Retinal pigment epithelial cell (primary cell): ENCODE data around the gene SRGAP3.

Experiments
- DNase-seq: peaks from one replicate; pipeline ENCODE4 v3.0.0-alpha.2; 2010; ENCODE audit warnings: low read depth
- H3K4me3 ChIP-seq: 2 replicates; pipeline ENCODE4 v1.5.1; 2011; ENCODE audit warnings: mild to moderate bottlenecking, low read length, control low read depth, moderate library complexity
- CTCF ChIP-seq: conservative IDR thresholded peaks from 2 replicates; pipeline ENCODE4 v1.5.1; 2011; ENCODE audit warnings: low read depth, low read length, control low read depth, inconsistent platforms

The SRGAP3 gene

GRCh38 chr3:9122732-9123364 is 126.6 kb downstream of the SRGAP3 start:
- H3K4me3 ChIP-seq: no peak overlapping the region
- DNase-seq: no peak
- TF ChIP-seq CTCF: no peak

DNA sequence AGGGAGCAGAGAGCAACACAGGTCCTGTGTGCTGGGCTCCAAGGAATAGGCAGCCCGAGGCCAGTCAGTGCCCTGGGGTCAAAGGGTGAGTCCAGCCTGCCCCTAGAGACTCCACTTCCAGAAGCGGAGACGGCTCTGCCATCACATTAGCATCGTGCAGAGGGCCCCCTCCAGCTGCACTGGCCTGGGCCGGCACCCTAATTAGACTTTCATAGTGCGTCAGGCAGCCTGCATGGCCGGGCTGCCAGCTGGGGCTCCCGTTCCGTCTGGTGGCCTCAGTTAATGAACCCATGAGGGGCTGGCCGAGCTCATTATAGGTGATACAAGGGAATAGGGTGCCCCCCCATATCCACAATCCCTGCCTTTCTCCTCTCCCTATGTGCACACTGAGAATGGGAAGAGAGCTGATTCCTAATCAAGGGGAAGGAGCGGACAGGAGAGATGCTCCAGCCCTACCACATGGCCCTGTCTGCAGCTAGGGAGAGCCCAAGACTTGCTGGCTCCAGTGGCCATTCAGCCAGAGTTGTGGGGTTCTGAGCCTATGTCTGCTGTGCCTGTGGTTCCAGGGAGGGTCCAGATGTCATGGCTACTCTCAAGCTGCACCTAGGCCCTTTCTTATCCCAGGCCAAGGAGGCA is 128.0 kb downstream of the SRGAP3 start:
- DNase-seq: no peak
- no peak for TF ChIP-seq CTCF
- no peak overlapping the region for H3K4me3 ChIP-seq

- no peak for DNase-seq
- H3K4me3 ChIP-seq: no peak overlapping the region
- no peak for TF ChIP-seq CTCF
These were observed 130.1 kb downstream of the SRGAP3 start for GRCh38 chr3:9119331-9119730.

- no peak overlapping the region for H3K4me3 ChIP-seq
- no peak for DNase-seq
- no peak for TF ChIP-seq CTCF
These were observed 131.2 kb downstream of the SRGAP3 start for GRCh38 chr3:9118222-9118621.

DNA sequence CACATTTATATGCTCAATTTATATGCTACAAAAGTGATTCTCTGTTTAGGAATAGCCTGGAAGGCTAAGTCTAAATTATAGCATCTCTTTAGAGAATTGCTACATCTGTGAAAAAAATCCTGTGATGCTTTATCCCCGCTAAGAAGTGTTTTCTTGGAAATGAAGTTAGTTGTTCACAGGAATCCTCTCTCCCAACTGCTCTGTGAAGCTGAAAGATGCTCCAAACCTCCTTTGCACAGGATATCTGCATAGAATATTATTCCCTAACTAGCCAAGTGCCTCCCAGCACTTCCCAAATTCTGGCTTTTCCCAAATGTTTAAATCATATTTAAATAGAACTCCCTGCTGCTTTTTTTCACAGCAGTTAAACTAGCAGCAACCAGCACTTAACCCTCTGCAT is 132.2 kb downstream of the SRGAP3 start:
- no peak overlapping the region for H3K4me3 ChIP-seq
- no peak for DNase-seq
- no peak for TF ChIP-seq CTCF

GRCh38 chr3:9116336-9116735 is 133.1 kb downstream of the SRGAP3 start:
- H3K4me3 ChIP-seq: no peak overlapping the region
- TF ChIP-seq CTCF: no peak
- DNase-seq: no peak

DNA sequence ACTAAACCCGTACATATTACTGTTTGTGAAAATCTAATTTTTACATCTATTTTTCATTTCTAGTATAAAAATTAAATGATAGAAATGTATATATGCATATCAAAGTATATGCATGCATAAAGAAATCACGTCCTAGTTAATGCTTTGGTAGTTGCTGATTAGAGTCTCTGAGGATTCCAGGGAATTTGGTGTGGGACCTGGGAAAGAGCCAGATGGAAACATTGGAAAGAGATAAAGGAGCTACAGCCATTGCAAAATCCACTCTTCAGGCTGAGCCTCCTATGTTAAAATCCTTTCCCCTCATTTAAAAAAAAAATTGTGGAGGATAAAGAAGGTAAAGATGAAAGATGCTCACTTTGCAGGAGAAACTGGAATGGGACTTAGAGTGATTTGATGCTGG is 134.1 kb downstream of the SRGAP3 start:
- no peak for DNase-seq
- no peak overlapping the region for H3K4me3 ChIP-seq
- no peak for TF ChIP-seq CTCF
